K562 (cell line): ENCODE data around the gene RHOA. TPM values are rescaled to one million over a fixed set of nuclear protein-coding genes. Genes with fewer than 3 reads are reported as not detected.

Source experiments
- ATAC-seq: fragments of 200-7000 bp; cut with Tn5 transposase; 3 replicates; pipeline ENCODE4 v1.9.1; 2020; ENCODE audit warnings: moderate library complexity
- BruUV-seq: library from RNA; stranded (reverse); fragments of 400-500 nt; replicated peaks from 2 replicates; lab custom pipeline; 2021; lab: Mats Ljungman, UMichigan
- CTCF ChIA-PET: fragments of 300-600 bp; formaldehyde crosslinking; extraction: SDS; loops from one replicate; lab custom pipeline; 2021; ENCODE audit warnings: low intra/inter-chr PET ratio; lab: Yijun Ruan, JAX
- POLR2A ChIA-PET: fragments of 300-600, 350-650 bp; sonication (Branson Sonifier 250); formaldehyde crosslinking; extraction: SDS; loops from one replicate; lab custom pipeline; 2021; ENCODE audit warnings: antibody characterized with exemption, inconsistent platforms; lab: Yijun Ruan, JAX
- DNase-seq, 4 experiments: peaks; one replicate each; pipeline versions ENCODE4 v3.0.0 to v3.0.0-alpha.2; 2011 to 2018; ENCODE audit warnings: low spot score in 3 of 4, mixed read lengths in 3 of 4; ENCODE audit errors: extremely low read depth in 1 of 4
- FAIRE-seq: peaks from 2 replicates; lab custom pipeline; 2011; peaks lifted over from hg19 to GRCh38; lab: Jason Lieb, UNC
- H2AFZ ChIP-seq: 2 replicates; pipeline ENCODE4 v1.6.0; 2011; ENCODE audit warnings: low read depth, low read length, control low read depth, inconsistent platforms
- H3K27ac ChIP-seq: fragments of 200-600 bp; 3 replicates; pipeline ENCODE4 v1.8.0; 2011; ENCODE audit warnings: low read depth, mild to moderate bottlenecking, control low read depth, inconsistent platforms, low read length, moderate library complexity, mixed read lengths; ENCODE audit errors: extremely low read depth
- H3K27me3 ChIP-seq, 2 experiments: fragments of 300-600 bp in 1 of 2; 2 replicates in 1 of 2; 3 replicates in 1 of 2; pipeline versions ENCODE4 v1.6.0 to v1.8.0; 2011; ENCODE audit warnings: inconsistent platforms in 2 of 2, low read length in 2 of 2, mild to moderate bottlenecking in 1 of 2, mixed read lengths in 1 of 2, moderate library complexity in 1 of 2; ENCODE audit not compliant: control insufficient read depth in 2 of 2, insufficient read depth in 2 of 2
- H3K36me3 ChIP-seq: fragments of 300-600 bp; 3 replicates; pipeline ENCODE4 v1.8.0; 2011; ENCODE audit warnings: mild to moderate bottlenecking, low read length, inconsistent platforms; ENCODE audit not compliant: control insufficient read depth, insufficient read depth
- H3K4me1 ChIP-seq, 2 experiments: fragments of 200-600 bp in 1 of 2; replicated peaks in 1 of 2; 2 replicates in 1 of 2; 3 replicates in 1 of 2; pipeline versions ENCODE4 v1.5.1 to v1.8.0; 2011; ENCODE audit warnings: inconsistent platforms in 2 of 2, low read length in 2 of 2, mild to moderate bottlenecking in 1 of 2, mixed read lengths in 1 of 2, moderate library complexity in 1 of 2; ENCODE audit not compliant: control insufficient read depth in 2 of 2, insufficient read depth in 2 of 2
- H3K4me2 ChIP-seq: 2 replicates; pipeline ENCODE4 v1.6.1; 2011; ENCODE audit warnings: low read length, control low read depth, inconsistent platforms, mixed read lengths; ENCODE audit not compliant: insufficient read depth
- H3K4me3 ChIP-seq: fragments of 200-600 bp; sonication (generic), shearing (Covaris generic); 2 replicates; pipeline ENCODE4 v1.5.1; 2016; ENCODE audit warnings: control low read depth, inconsistent platforms
- H3K79me2 ChIP-seq: fragments of 200-600 bp; 3 replicates; pipeline ENCODE4 v1.8.0; 2011; ENCODE audit warnings: low read length, inconsistent platforms; ENCODE audit not compliant: control insufficient read depth, insufficient read depth
- H3K9ac ChIP-seq, 2 experiments: 2 replicates each; pipeline versions ENCODE4 v1.6.0 to v1.6.1; 2011; ENCODE audit warnings: low read depth in 2 of 2, low read length in 2 of 2, control low read depth in 1 of 2, inconsistent platforms in 1 of 2, mild to moderate bottlenecking in 1 of 2, mixed read lengths in 1 of 2; ENCODE audit not compliant: insufficient read depth in 1 of 2
- H3K9me1 ChIP-seq: one replicate; pipeline ENCODE4 v1.6.0; 2011; ENCODE audit warnings: inconsistent platforms, mild to moderate bottlenecking, low read length, moderate library complexity; ENCODE audit not compliant: control insufficient read depth, insufficient read depth
- H3K9me3 ChIP-seq: replicated peaks from 2 replicates; pipeline ENCODE4 v1.5.1; 2011; ENCODE audit warnings: low read depth, low read length, inconsistent platforms; ENCODE audit not compliant: control insufficient read depth, insufficient read depth
- H4K20me1 ChIP-seq: replicated peaks from 2 replicates; pipeline ENCODE4 v1.6.1; 2011; ENCODE audit warnings: low read length, inconsistent platforms, mixed read lengths; ENCODE audit not compliant: control insufficient read depth, insufficient read depth
- EP400 ChIP-seq: fragments of 450-650 bp; IDR thresholded peaks from 2 replicates; pipeline ENCODE4 v1.6.1; 2017; ENCODE audit warnings: antibody characterized with exemption, mild to moderate bottlenecking, moderate library complexity
- GABPB1 ChIP-seq: sonication (generic); formaldehyde crosslinking; IDR thresholded peaks from 2 replicates; pipeline ENCODE4 v1.8.0; 2022; ENCODE audit warnings: mild to moderate bottlenecking, missing genetic modification reagents
- NELFE ChIP-seq: IDR thresholded peaks from 2 replicates; pipeline ENCODE4 v1.6.1; 2011; ENCODE audit warnings: mild to moderate bottlenecking; ENCODE audit not compliant: insufficient read depth, insufficient read length
- POLR2H ChIP-seq: IDR thresholded peaks from 2 replicates; pipeline ENCODE4 v1.6.1; 2016; ENCODE audit warnings: missing genetic modification characterization, low read depth, mild to moderate bottlenecking, control low read depth, missing compliant biosample characterization, moderate library complexity
- PRDM10 ChIP-seq: fragments of 450-650 bp; IDR thresholded peaks from 2 replicates; pipeline ENCODE4 v1.6.1; 2018; ENCODE audit not compliant: partially characterized antibody
- SRSF3 ChIP-seq: fragments of 200-400 bp; formaldehyde crosslinking; IDR thresholded peaks from 2 replicates; pipeline ENCODE4 v1.6.1; 2016; ENCODE audit warnings: mild to moderate bottlenecking, low read length, moderate library complexity; ENCODE audit not compliant: insufficient read depth
- WGBS: fragments of 100-300 bp; shearing (Covaris generic); methylation state at CpG from one replicate; pipeline ENCODE4 v1.1.6; 2016; ENCODE audit warnings: low coverage, mixed read lengths; ENCODE audit not compliant: insufficient coverage; ENCODE audit errors: missing lambda C conversion rate; 5-methylcytosine and 5-hydroxymethylcytosine counted together
- in situ Hi-C: fragments of 300-500 bp; cut with MboI; formaldehyde crosslinking; loops from 4 replicates; pipeline ENCODE4 v1.15.0; 2018; ENCODE audit warnings: inconsistent platforms, mixed read lengths
- intact Hi-C: fragments of 100-400 bp; cut with micrococcal nuclease; formaldehyde crosslinking; loops from 2 replicates; pipeline ENCODE4 v1.14.2; 2022
- polyA plus RNA-seq, 8 experiments: library from polyadenylated mRNA; depleted of rRNA in 4 of 8; stranded (reverse) in 5 of 8; unstranded in 3 of 8; fragments of >200 nt; fragmentation: Nextera tagmentation in 2 of 8; fragmentation: Illumina TruSeq in 1 of 8; extraction: Ambion mirVana in 2 of 8; extraction: Trizol in 1 of 8; gene quantifications; 2 replicates each; pipeline versions ENCODE4 v1.2.1 to v1.2.3, GENCODE V29; 2011 to 2014; ENCODE audit warnings: inconsistent platforms in 1 of 8, missing spikeins in 1 of 8
- total RNA-seq, 7 experiments: library from RNA; depleted of rRNA in 6 of 7; stranded (reverse); fragments of >200 nt in 6 of 7; fragmentation: Illumina TruSeq in 2 of 7; extraction: Trizol in 2 of 7; gene quantifications; 2 replicates each; pipeline versions ENCODE4 v1.2.1 to v1.2.3, GENCODE V29; 2011 to 2021; ENCODE audit warnings: low replicate concordance in 1 of 7

The RHOA gene
- total and polyA plus RNA-seq, 9 of the 15 experiments (the other 6 are each of a cell fraction or from before 2014, with no cell fraction given), result 136 to 540 (median 236) TPM

- TF ChIP-seq SRSF3 (no peak), NELFE (no peak)
Observed at GRCh38 chr3:49411535-49411967, 225 bp downstream of the RHOA start (continued).

GRCh38 chr3:49410846-49411534 lies 786 bp downstream of the RHOA start:
- Histone ChIP-seq H3K27me3 (no peaks in the 10 kb centered on the region), H4K20me1 (peaks cover 31% of the 10 kb centered on the region), H3K36me3 (peaks cover 28% of the 10 kb centered on the region; the same call in 2 of the 3 replicates), H3K79me2 (peaks cover 74% of the 10 kb centered on the region), H3K9me3 (no peaks in the 10 kb centered on the region), H3K4me2 (peak overlapping the region; percentile 94), H3K9me1 (no peaks in the 10 kb centered on the region), H3K27ac (peak overlapping the region; percentile 96), H3K4me1 (peaks cover 23 to 30% of the 10 kb centered on the region in 2 experiments; a peak in 4 of 5 replicates), H3K9ac (peak overlapping the region; percentile 94 to 96), H2AFZ (peak overlapping the region; percentile 56; the same call in 1 of the 2 replicates), H3K4me3 (peak overlapping the region; percentile 91)
- CTCF ChIA-PET, result interaction anchor here (0.6 kb wide), 1 partner anchor 500 kb away, joined by 3 read pairs; no protein-coding TSS in a partner anchor
- no peak for DNase-seq
- in situ Hi-C loops, result no loop called here
- 0 out of 2 replicates have a peak, but pooled peaks have one; percentile 17 for TF ChIP-seq EP400
- 0 out of 2 replicates have a peak, but pooled peaks have one; percentile 11 for TF ChIP-seq GABPB1 (CRISPR knock-in tag)
- no peak for TF ChIP-seq PRDM10
- 0 out of 2 replicates have a peak, but pooled peaks have one; percentile 3 for TF ChIP-seq POLR2H (tag)
- peak; percentile 54 for ATAC-seq
- 0% methylated on average over 23 of the region's 33 CpGs for WGBS
- BruUV-seq, result no TSS peak
- POLR2A ChIA-PET, result interaction anchor here (0.6 to 1.4 kb wide), 7 partner anchors 18 to 87 kb away, joined by 3 to 8 read pairs (median 5); partner anchors contain the start of genes NICN1 and USP4
- intact Hi-C loops, result no loop called here
- FAIRE-seq, result no peak
